NB4 (cell line): ENCODE data around the gene RGS2.

Source experiments
- CTCF ChIP-seq: IDR thresholded peaks from one replicate; pipeline ENCODE4 v1.5.1; 2012; ENCODE audit warnings: low read depth, low read length
- MYC ChIP-seq: IDR thresholded peaks from 2 replicates; pipeline ENCODE4 v1.6.1; 2011; ENCODE audit warnings: low read depth, low read length
- POLR2A ChIP-seq: IDR thresholded peaks from 2 replicates; pipeline ENCODE4 v1.6.1; 2011; ENCODE audit warnings: mild to moderate bottlenecking; ENCODE audit not compliant: insufficient read length; ENCODE audit errors: extremely low read depth

GRCh38 chr1:192830595-192831246, 21.9 kb downstream of the RGS2 start:
- TF ChIP-seq CTCF: no peak
- TF ChIP-seq POLR2A: no peak
- no peak for TF ChIP-seq MYC
